WI38 (cell line): ENCODE data around the gene ATP13A5.

ENCODE experiments used
- H3K4me3 ChIP-seq: 2 replicates; pipeline ENCODE4 v1.5.1; 2011; ENCODE audit warnings: low read depth, mild to moderate bottlenecking, control low read depth, low read length
- TF ChIP-seq, protein P1 (sequence below): IDR thresholded peaks from 2 replicates; pipeline ENCODE4 v1.5.1; 2012; ENCODE audit warnings: low read depth, mild to moderate bottlenecking, control low read depth, low read length

Gene ATP13A5

DNA sequence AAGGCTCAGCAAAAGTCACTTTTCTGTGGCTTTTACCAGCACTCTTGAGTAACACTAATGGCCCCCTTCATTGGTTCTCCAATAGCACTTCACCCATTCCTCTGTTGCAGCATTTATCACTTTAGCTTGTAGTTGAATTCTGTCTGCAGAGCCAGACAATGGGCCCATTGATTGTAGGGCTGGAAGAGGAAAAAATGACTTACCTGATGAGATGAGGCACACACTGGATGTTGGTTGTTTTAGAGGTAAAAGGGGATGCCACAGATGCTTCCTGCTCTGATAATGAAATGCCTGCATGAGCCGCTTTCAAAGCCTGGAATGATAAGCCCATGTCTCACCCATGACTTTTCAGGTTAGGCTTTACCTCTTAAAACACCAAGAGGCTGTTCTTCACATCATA is 73.2 kb downstream of the ATP13A5 start:
- TF ChIP-seq, protein P1, sequence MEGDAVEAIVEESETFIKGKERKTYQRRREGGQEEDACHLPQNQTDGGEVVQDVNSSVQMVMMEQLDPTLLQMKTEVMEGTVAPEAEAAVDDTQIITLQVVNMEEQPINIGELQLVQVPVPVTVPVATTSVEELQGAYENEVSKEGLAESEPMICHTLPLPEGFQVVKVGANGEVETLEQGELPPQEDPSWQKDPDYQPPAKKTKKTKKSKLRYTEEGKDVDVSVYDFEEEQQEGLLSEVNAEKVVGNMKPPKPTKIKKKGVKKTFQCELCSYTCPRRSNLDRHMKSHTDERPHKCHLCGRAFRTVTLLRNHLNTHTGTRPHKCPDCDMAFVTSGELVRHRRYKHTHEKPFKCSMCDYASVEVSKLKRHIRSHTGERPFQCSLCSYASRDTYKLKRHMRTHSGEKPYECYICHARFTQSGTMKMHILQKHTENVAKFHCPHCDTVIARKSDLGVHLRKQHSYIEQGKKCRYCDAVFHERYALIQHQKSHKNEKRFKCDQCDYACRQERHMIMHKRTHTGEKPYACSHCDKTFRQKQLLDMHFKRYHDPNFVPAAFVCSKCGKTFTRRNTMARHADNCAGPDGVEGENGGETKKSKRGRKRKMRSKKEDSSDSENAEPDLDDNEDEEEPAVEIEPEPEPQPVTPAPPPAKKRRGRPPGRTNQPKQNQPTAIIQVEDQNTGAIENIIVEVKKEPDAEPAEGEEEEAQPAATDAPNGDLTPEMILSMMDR: no peak
- no peak overlapping the region for H3K4me3 ChIP-seq

GRCh38 chr3:193301433-193301832 is 77.1 kb downstream of the ATP13A5 start:
- H3K4me3 ChIP-seq: no peak overlapping the region
- TF ChIP-seq, protein P1: no peak

- H3K4me3 ChIP-seq: no peak overlapping the region
- TF ChIP-seq, protein P1: no peak
These were observed 81.1 kb downstream of the ATP13A5 start for GRCh38 chr3:193297421-193297820.

DNA sequence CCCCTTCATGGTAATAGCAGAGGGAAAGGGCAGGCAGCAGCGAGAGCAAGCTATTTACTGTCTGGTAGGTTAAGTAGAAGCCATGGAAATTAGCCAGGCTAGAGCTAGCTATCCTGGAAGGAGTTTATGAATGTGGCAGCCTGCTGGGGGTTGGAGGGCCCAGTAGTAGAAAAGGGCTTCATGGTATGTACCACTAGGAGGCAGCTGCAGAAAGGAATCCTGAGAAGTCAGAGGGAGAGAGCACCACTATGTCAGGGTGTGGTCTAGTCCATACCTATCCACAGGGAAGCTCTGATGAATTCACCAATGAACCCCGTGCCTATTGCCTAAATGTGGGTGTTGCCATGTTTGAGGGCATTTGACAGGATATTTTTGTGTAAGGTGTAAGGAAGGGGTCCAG is 82.6 kb downstream of the ATP13A5 start:
- no peak overlapping the region for H3K4me3 ChIP-seq
- TF ChIP-seq, protein P1: no peak

GRCh38 chr3:193292386-193292785 is 86.2 kb downstream of the ATP13A5 start:
- no peak overlapping the region for H3K4me3 ChIP-seq
- TF ChIP-seq, protein P1: no peak

DNA sequence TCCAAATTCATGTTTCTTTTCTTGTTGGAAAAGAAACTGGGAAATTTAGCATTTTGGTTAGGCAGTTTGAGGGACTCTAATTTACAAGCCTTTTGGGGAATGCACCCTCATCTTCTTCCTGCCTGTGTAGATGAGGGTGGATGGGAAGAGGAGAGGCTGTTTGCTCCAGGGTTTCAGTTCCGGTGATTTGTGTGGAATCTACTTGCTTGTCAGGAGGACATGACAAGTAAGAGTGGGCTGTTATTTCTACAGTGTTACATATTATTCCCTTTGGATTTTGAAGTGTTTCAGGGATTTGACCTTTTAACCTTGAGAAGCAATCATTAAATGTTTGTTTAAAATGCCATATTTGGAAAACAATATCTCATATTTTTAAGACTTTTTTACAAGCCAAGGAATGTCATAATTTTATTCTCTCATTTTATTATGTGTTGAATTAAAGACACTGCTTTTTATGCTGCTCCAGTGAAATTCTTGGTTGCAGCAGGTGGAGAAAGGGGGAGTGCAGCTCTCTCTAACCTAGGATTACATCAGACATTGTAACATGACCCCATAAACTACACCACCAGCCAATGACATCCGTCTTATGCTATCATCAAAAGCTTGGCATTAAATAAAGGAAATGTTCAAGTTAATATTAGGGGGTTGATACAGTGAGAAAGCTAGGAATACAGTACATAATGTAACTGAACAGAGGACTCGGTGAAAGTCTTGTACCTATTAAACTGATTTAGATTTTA is 107.3 kb downstream of the ATP13A5 start:
- no peak overlapping the region for H3K4me3 ChIP-seq
- TF ChIP-seq, protein P1: no peak

DNA sequence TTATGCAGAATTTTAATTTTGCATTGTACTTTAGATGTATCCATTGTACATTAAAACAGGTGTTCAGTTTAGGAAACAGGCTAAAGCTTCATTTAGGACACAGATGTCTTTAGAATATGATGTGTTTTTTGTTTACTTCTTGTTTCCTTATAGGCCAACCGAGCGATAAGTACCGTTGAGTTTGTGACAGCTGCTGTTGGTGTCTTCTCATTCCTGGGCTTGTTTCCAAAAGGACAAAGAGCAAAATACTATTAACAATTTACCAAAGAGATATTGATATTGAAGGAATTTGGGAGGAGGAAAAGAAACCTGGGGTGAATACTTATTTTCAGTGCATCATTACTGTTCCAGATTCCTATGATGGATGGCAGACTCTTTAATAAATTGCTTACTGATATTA is 108.1 kb downstream of the ATP13A5 start:
- TF ChIP-seq, protein P1: no peak
- no peak overlapping the region for H3K4me3 ChIP-seq
